Superior temporal gyrus (tissue), 1 donor: ENCODE data around the gene BNC2.

Experiments used
- DNase-seq: peaks from one replicate; pipeline ENCODE4 v3.0.0-alpha.2; 2016; ENCODE audit errors: extremely low spot score

The BNC2 gene

DNA sequence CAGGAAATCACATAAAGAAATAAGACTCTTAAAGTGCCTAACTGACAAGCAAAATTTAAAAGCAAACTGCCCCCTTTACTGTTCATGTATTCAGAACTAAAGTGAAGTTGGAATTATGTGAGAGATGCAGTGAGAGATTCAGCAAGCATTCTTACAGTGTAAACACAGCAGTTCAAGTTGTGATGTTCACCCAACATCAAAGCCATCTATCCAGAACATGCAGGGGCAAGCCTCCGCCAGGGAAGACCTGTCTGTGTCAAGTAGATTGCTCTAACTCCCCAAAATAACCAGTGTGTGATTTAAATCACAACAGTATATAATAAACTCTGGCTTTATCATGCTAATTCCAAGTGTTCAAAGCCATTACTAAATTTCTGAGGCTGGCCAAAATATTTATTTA is 233.3 kb downstream of the BNC2 start:
- DNase-seq, result no peak

DNA sequence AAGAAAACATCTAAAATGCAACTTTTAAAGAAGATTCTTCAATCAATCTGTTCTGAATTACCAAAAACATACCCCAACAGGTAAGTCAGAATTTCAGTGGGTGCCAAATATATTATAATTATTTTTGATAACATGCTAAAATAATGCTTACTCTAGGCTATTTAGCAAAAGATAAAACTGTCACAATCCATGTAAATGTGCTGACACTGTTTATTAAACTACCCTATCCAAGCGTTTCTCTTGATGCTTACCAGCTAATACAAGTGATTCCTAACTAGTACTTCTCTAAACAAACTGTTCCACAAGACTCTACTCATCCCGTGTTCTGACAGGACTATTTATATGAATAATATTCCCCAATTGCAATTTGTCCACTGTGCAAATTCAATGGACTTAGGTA is 236.7 kb downstream of the BNC2 start:
- no peak for DNase-seq

DNA sequence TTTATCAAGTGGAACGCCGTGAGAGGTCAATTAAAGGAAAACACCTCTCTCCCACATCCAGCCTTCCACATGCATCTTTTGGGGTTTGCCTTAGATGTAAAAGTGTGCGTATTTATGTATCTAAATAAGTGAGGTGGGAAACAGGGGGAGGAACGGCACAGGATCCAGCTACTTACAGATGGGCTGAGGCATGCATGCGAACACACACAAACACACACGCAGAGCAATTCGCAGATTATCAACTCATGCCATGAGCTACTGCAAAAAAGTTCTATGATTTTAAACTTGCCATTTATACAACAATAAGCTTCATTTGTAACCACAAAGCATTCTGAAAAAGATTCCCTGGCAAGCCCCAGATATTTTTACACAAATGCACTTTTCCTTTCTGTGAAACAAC is 242.1 kb downstream of the BNC2 start:
- DNase-seq, result no peak

GRCh38 chr9:16627967-16628366 is 242.5 kb downstream of the BNC2 start:
- DNase-seq, result no peak

DNA sequence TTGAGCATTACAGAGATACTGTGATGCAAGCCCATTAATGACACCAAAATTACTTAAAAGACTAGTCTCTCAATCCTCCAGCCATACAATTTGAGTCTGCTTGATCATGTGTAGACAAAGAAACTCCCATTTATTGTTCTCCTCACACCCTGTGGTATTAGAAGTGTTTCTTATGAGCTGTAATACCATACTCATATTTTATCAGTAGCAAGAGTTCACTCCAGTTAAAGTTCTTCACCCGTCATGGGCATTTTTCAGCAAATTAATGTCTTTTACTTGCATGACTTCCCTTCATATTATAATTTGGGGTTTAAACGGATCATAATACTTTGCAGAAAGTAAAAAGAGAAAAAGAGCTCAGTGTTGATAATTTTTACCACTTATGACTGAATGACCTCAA is 242.9 kb downstream of the BNC2 start:
- DNase-seq, result no peak

- DNase-seq, result no peak
These were observed 243.8 kb downstream of the BNC2 start for GRCh38 chr9:16626577-16627130.

DNA sequence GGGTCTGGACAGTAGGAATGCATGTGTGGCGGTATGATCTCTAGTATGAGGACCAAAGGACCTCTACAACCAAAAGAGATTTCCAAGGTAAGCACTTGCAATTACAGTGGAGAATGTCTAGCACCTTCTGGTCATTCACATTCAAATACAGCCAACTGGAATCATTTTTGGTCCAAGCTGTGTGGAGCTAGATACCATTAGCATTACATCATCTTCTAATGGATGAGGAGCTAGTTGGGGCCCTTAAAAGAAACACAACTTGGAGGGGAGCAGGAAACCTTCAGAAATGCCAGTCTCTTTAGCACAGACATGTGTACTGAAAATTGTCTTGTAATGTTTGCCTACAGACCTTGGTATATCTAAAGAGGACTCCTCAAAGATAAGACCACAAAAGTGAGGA is 244.7 kb downstream of the BNC2 start:
- DNase-seq, result no peak

GRCh38 chr9:16625161-16625631 is 245.3 kb downstream of the BNC2 start:
- no peak for DNase-seq

- no peak for DNase-seq
These were observed 245.7 kb downstream of the BNC2 start for GRCh38 chr9:16624744-16625117.

- no peak for DNase-seq
These were observed 246.3 kb downstream of the BNC2 start for GRCh38 chr9:16623989-16624743.

DNA sequence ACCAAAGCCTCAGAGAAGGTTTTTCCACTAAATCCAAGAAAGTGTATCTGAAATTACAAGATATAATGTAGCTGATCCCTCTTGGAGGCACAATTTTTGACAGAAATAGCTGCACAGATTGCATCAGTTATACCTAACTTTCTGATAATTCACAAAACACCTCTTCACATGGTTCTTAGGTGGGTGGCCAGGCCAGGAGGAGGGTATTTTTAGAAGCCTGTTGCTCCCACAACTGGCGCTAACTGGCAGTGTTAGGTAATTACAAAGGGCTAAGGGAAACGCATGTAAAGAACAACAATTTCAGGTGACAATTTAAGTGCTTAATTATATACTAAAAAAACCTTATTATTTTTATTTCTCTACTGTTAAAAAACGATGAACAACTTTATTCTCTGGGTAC is 247.9 kb downstream of the BNC2 start:
- no peak for DNase-seq

DNA sequence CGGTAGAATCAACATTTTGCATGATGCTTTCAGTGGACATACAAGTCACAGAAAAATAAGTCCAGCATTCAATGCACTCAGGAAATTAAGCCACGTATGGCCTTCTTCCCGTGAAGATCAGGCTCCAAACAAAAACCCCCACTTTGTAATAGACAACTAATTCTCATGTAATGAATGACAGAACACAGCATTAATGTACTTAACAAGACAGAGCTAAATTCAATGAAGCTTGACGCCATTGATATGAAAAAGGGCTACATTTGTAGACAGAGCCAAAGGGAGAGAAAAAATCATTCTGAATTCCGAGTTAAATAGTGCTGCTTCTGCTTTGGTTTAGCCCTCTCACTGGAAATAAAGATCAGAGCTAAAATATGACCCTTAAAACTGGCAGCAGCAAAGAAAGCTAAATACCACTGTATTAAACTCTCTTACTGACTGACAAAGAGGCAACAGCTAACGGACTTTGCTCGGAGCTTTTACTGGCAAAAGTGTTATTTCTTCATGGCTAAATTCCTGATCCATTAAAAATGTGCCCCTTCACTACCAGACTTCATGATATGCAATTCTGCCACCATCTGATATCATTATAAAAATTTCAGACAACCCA is 250.5 kb downstream of the BNC2 start:
- no peak for DNase-seq

DNA sequence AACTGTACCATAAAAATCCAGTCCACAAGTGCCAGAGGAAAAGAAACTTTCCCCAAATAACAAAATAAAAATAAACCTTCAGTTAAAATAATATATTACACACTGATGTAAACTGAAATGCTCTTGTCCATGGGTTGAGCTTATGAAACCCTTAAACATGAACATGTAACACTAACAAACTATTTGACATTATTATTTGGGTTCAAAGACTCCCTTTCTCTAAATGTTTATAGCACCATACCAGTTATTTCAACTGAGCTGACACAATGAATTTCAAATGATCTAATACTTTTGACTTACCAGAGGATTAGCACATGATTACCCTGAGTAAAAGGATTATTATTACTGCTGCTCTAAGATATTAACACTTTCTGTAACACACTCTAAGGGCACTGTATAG is 251.1 kb downstream of the BNC2 start:
- no peak for DNase-seq

DNA sequence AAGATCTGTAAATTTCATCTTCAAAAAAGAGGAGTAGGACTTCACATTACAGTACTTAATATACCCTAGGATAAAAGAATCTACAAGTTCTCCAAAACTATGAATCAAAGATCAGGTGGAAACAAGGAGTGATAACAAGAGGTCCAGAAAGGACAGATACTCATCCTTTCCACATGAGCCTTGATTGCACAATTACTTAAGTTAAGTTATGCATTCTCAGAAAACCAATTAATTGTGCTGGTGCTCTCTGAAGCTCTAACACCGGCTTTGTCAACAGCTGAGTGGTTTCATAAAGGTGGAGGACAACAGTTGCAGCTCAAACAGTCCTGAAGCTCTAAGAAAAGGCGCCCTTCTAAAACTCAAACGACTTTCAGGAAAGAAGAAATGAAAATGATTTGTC is 251.9 kb downstream of the BNC2 start:
- DNase-seq, result no peak

DNA sequence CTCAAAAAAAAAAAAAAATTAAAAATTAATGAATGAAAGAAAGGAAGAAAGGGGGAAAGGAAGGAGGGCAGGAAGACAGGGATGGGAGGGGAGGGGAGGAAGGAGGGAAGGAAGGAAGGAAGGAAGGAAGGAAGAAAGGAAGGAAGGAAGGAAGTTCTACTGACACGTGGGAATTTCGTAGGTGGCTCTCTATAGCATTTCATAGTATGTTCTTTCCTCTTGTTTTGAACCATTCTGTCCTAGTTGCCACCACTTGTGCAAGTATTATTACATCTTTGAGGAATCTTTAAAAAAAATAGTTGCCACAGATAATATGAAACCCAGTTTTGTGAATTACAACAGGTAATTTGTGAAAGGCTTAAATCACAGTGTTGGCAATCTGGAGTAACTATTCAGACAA is 253.8 kb downstream of the BNC2 start:
- no peak for DNase-seq

DNA sequence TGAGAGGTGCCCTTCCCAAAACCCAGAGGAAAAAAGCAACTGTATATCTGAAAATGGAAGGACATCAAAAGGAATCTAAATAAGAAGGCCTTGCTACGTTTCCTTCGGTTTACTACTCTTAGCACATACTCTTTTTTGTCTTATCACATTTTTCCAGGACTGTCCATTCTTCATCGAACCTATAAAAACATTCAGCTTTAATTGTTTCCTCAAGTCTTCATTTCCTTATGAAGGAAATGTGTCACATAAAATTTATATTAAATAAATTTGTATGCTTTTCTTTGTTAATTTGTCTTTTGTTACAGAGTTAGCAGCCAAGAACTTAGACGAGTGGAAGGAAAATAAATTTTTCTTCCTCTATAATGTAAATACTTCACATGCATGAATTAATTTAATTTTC is 255.0 kb downstream of the BNC2 start:
- no peak for DNase-seq

- no peak for DNase-seq
These were observed 256.9 kb downstream of the BNC2 start for GRCh38 chr9:16613605-16614004.

GRCh38 chr9:16613051-16613450 is 257.4 kb downstream of the BNC2 start:
- DNase-seq, result no peak

DNA sequence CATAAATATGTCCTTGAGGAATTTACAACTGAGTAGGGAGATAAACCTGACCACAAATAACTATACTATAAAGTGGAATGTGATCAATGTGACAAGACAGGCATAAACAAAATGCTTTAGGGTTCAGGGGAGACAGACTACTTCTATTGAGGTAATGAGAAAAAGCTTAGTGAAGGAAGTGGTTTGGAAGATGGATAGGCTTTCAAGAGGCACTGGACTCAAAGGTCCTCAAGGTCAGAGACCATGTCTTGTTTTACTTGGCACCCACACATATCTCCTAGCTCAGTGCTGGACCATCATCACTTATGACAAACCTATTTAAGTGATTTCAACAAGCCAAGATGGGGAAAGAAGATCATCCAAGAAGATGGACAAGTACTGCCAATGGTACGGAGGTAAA is 257.8 kb downstream of the BNC2 start:
- DNase-seq, result no peak

- no peak for DNase-seq
These were observed 258.5 kb downstream of the BNC2 start for GRCh38 chr9:16611983-16612382.

GRCh38 chr9:16611001-16611400 is 259.5 kb downstream of the BNC2 start:
- DNase-seq, result no peak

- no peak for DNase-seq
These were observed 259.9 kb downstream of the BNC2 start for GRCh38 chr9:16610538-16610937.

DNA sequence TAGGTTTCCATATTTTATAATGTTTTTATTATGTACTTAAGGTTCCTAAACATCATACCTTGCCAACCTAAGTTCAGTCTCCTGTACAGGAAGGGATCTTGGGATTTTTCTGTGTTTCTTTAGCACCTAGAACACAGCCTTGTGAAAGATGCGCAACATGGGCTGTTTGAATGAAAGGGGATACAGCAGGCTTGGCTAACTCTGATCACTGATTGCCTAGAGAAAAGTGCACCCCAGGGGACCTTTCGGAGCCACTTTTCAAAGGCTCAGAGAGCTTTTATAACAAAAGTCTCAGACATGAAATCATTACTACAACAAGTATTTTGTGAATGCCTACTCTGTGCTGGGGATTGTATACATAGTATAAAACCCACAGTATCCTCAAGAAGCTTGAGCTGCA is 261.6 kb downstream of the BNC2 start:
- DNase-seq, result no peak
